ENCODE results near the gene TRIM10.

Gene TRIM10

GRCh38 chr6:30154709-30155519, 6.1 kb downstream of the TRIM10 start (continued):
- TF ChIP-seq PRDM6 (tag by site-specific recombination; IDR thresholded peaks at IDR 0.05) (peak; percentile 77), KLF1 (tag by site-specific recombination; IDR thresholded peaks at IDR 0.05) (peak; percentile 56; the same call in 1 of the 2 replicates), ZNF48 (tag by site-specific recombination; IDR thresholded peaks at IDR 0.05) (no peak), ZNF423 (tag by site-specific recombination; IDR thresholded peaks at IDR 0.05) (peak; percentile 94), OSR2 (tag by site-specific recombination; IDR thresholded peaks at IDR 0.05) (0 out of 2 replicates have a peak, but pooled peaks have one; percentile 32), ZNF843 (tag by site-specific recombination; IDR thresholded peaks at IDR 0.05) (peak; percentile 92), ZBTB8A (tag by site-specific recombination; IDR thresholded peaks at IDR 0.05) (peak; percentile 33; the same call in 1 of the 2 replicates), ZNF18 (tag by site-specific recombination; IDR thresholded peaks at IDR 0.05) (peak; percentile 74), REST (tag by site-specific recombination; IDR thresholded peaks at IDR 0.05) (peak; percentile 12; the same call in 1 of the 2 replicates), ZIC2 (tag by site-specific recombination; IDR thresholded peaks at IDR 0.05) (peak; percentile 99), IKZF3 (tag by site-specific recombination; IDR thresholded peaks at IDR 0.05) (peak; percentile 97), GLIS1 (tag by site-specific recombination; IDR thresholded peaks at IDR 0.05) (peak; percentile 95), ZNF791 (tag by site-specific recombination; IDR thresholded peaks at IDR 0.05) (no peak), KLF8 (tag by site-specific recombination; IDR thresholded peaks at IDR 0.05) (peak; percentile 82), MYNN (tag by site-specific recombination; IDR thresholded peaks at IDR 0.05; ENCODE audit: borderline replicate concordance) (no peak), ZNF398 (tag by site-specific recombination; IDR thresholded peaks at IDR 0.05) (peak; percentile 78), ZBTB7A (tag by site-specific recombination; IDR thresholded peaks at IDR 0.05; ENCODE audit: low read depth) (no peak), KLF10 (tag by site-specific recombination; IDR thresholded peaks at IDR 0.05) (0 out of 2 replicates have a peak, but pooled peaks have one; percentile 25), ZBTB10 (tag by site-specific recombination; IDR thresholded peaks at IDR 0.05) (no peak), ZBTB48 (tag by site-specific recombination; IDR thresholded peaks at IDR 0.05) (peak; percentile 55; the same call in 1 of the 2 replicates), PRDM1 (tag by site-specific recombination; IDR thresholded peaks at IDR 0.05) (peak; percentile 75), ZNF169 (tag by site-specific recombination; IDR thresholded peaks at IDR 0.05) (no peak), PRDM10 (tag by site-specific recombination; IDR thresholded peaks at IDR 0.05) (peak; percentile 92), ZNF596 (tag by site-specific recombination; IDR thresholded peaks at IDR 0.05) (peak; percentile 14; the same call in 1 of the 2 replicates)
